Skeletal muscle tissue (tissue), 4 donors: ENCODE measurements around the gene TNFRSF13B. TPM values are rescaled to one million over a fixed set of nuclear protein-coding genes. Genes with fewer than 3 reads are reported as not detected.
"Not testable (repeated sequence)": the region's sequence is repeated elsewhere in the genome, so short reads cannot be mapped to it uniquely, and the experiment has no call there.

Experiments
- H3K27ac ChIP-seq: one replicate; pipeline ENCODE4 v1.7.0; 2013; ENCODE audit warnings: mild to moderate bottlenecking, low read depth, low read length, inconsistent platforms
- H3K27me3 ChIP-seq, 3 donors: one replicate each; pipeline ENCODE4 v1.7.0; 2013; ENCODE audit warnings: low read length in 3 of 3; ENCODE audit not compliant: control insufficient read depth in 3 of 3, insufficient read depth in 3 of 3
- H3K36me3 ChIP-seq, 3 donors: one replicate each; pipeline ENCODE4 v1.7.0; 2013; ENCODE audit warnings: low read length in 3 of 3; ENCODE audit not compliant: control insufficient read depth in 3 of 3, insufficient read depth in 3 of 3
- H3K4me1 ChIP-seq, 3 donors: one replicate each; pipeline ENCODE4 v1.7.0; 2013; ENCODE audit warnings: low read length in 3 of 3, mild to moderate bottlenecking in 3 of 3; ENCODE audit not compliant: control insufficient read depth in 3 of 3, insufficient read depth in 3 of 3
- H3K4me3 ChIP-seq, 3 donors: one replicate each; pipeline ENCODE4 v1.7.0; 2013; ENCODE audit warnings: low read length in 3 of 3
- H3K9ac ChIP-seq, 3 donors: one replicate each; pipeline ENCODE4 v1.7.0; 2013; ENCODE audit warnings: low read length in 3 of 3, mild to moderate bottlenecking in 3 of 3, moderate library complexity in 2 of 3, low read depth in 1 of 3
- H3K9me3 ChIP-seq, 3 donors: one replicate each; pipeline ENCODE4 v1.7.0; 2013; ENCODE audit warnings: low read length in 3 of 3; ENCODE audit not compliant: control insufficient read depth in 3 of 3
- total RNA-seq: library from RNA; depleted of rRNA; stranded (reverse); fragments of >200 nt; gene quantifications from one replicate; pipeline ENCODE4 v1.2.3, GENCODE V29; 2014
- donor health status: Osteomylitis.

Gene TNFRSF13B
- total RNA-seq, 1 donor from 2014 or later, result not detected

- H3K27ac ChIP-seq, H3K9ac ChIP-seq, H3K4me3 ChIP-seq, H3K27me3 ChIP-seq, H3K36me3 ChIP-seq, H3K9me3 ChIP-seq: not testable (repeated sequence)
- H3K4me1 ChIP-seq, result peaks cover 3 to 13% (median 4%) of the 10 kb centered on the region in 3 donors
Measured at GRCh38 chr17:17004997-17005614, 33.2 kb upstream of the TNFRSF13B start.

DNA sequence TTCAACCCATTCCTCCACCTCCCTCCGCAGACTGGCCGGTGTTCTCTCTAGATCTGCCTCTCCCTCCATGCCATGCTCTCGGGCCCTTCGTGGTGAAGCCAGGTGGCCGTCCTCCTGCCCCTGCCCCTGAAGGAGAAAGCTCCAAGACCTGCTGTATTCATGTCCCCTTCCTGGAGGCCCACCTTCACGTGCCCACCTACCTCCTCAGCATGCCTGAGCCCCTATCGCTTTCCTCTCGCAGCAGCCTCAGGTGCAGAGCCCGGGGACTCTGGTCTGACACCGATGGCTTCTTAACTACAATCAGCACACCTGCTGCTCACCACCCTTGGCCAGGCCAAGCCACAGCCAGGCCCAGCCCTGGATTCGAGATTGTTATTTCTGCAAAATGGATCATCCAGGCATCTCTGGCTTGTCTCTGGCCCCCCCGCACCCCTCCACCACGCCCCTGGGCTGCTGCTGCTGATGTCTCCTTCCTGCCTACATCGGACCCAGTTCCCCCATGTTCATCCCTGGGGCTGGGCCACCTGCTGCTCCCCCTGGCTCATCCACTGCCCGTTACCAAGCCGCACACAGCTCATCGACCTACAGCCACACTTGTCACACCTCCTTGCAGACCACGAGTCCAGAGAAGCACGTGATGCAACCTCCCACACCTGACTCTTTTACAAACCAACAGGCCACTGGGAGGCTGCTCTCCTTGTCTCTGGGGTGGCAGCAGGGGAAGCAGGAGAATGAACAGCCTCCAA, 32.5 kb upstream of the TNFRSF13B start:
- Histone ChIP-seq H3K4me1 (peaks cover 0 to 7% (median 0%) of the 10 kb centered on the region in 3 donors), H3K9ac (no peak overlapping the region), H3K27ac (no peak overlapping the region), H3K9me3 (no peaks in the 10 kb centered on the region), H3K36me3 (no peaks in the 10 kb centered on the region), H3K4me3 (no peak overlapping the region), H3K27me3 (no peaks in the 10 kb centered on the region)

GRCh38 chr17:17002731-17003715, 31.1 kb upstream of the TNFRSF13B start:
- H3K27me3 ChIP-seq, H3K9me3 ChIP-seq, H3K4me1 ChIP-seq: not testable (repeated sequence)

GRCh38 chr17:17001874-17002520, 30.1 kb upstream of the TNFRSF13B start:
- Histone ChIP-seq H3K27me3 (no peaks in the 10 kb centered on the region), H3K4me3 (no peak overlapping the region), H3K9me3 (no peaks in the 10 kb centered on the region), H3K9ac (peak overlapping the region in 1 of 3 donors; percentile 40), H3K4me1 (peaks cover 0 to 7% (median 0%) of the 10 kb centered on the region in 3 donors), H3K27ac (no peak overlapping the region), H3K36me3 (no peaks in the 10 kb centered on the region)

More at GRCh38 chr17:17002731-17003715, 31.1 kb upstream of the TNFRSF13B start:
- not testable (repeated sequence) for H3K9ac ChIP-seq, H3K36me3 ChIP-seq, H3K27ac ChIP-seq, H3K4me3 ChIP-seq

DNA sequence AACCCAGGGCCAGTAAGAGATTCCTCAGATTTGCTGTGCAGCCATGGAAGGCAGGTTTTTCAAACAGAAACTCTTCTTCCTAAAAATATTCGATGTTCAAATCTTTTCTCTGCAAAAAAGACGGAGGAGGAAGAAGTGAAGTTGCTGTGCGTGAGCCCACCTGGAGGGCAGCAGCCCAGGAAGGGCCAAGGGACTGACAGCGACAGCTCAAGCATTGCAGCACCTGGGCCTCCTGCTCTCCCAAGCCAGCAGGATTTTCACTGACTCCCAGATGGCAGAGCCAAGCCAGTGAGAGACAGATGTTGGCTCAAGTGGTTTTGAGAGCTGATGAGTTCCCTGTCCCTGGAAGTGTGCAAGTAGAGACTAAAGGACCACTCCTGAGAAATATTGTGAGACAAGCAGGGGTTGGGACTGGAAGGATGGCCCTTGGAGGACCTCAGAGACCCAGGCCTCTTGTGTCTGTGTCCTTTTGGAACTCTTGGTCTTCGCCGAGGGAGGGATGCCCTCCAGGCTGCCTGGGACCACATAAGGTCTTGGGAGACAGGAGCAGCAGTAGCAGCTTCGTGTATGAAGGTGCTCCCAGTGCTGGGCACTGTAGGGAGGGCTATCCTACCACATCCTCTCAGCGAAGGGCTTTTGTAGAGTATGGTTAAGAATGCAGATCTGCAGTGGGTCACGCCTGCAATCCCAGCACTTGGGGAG, 29.3 kb upstream of the TNFRSF13B start:
- Histone ChIP-seq H3K4me3 (no peak overlapping the region), H3K9ac (no peak overlapping the region), H3K27ac (no peak overlapping the region), H3K27me3 (no peaks in the 10 kb centered on the region), H3K4me1 (peaks cover 0 to 7% (median 0%) of the 10 kb centered on the region in 3 donors), H3K9me3 (no peaks in the 10 kb centered on the region), H3K36me3 (no peaks in the 10 kb centered on the region)

DNA sequence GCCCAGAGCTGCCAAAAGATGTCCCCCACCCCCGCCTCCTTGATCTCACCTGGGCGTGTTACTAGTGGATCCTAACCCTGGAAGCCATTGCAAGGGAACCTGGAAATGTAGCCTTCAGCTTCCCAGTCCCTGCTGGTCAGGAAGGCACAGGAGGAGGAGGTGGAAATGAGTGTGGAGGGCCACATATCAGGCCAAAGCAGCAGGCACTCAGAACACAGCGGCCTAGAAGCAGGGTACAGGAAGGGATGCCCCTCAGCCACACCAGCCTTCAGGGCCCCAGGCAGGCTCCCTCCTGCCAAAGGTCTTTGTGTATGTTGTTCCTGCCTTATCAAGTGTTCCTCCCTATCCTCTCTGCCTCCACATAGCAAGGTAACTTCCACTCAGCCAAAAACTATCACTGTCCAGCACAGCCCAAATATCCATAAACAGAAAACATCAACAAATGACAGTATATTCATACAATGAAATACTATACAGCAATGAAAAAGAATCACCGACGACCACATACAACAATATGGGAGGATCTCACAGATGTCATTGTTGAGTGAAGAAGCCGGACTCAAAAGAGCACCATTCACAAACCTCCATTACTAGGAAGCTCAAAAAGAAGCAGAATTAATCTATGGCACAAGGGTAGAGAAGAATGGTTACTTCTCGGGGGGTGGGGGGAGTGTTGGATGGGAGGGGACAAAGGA, 28.2 kb upstream of the TNFRSF13B start:
- Histone ChIP-seq H3K9me3 (no peaks in the 10 kb centered on the region), H3K27me3 (no peaks in the 10 kb centered on the region), H3K4me1 (peaks cover 0 to 7% (median 0%) of the 10 kb centered on the region in 3 donors), H3K27ac (no peak overlapping the region), H3K36me3 (no peaks in the 10 kb centered on the region), H3K4me3 (no peak overlapping the region), H3K9ac (no peak overlapping the region)

GRCh38 chr17:16997514-16998429, 25.9 kb upstream of the TNFRSF13B start:
- Histone ChIP-seq H3K27ac (no peak overlapping the region), H3K4me1 (peaks cover 0 to 7% (median 0%) of the 10 kb centered on the region in 3 donors), H3K9ac (no peak overlapping the region), H3K36me3 (no peaks in the 10 kb centered on the region), H3K27me3 (no peaks in the 10 kb centered on the region), H3K9me3 (no peaks in the 10 kb centered on the region), H3K4me3 (no peak overlapping the region)

GRCh38 chr17:16996726-16997125, 24.8 kb upstream of the TNFRSF13B start:
- not testable (repeated sequence) for H3K27ac ChIP-seq, H3K9me3 ChIP-seq, H3K27me3 ChIP-seq, H3K9ac ChIP-seq, H3K36me3 ChIP-seq, H3K4me3 ChIP-seq, H3K4me1 ChIP-seq
